Raji (cell line): ENCODE measurements around the gene TMTC3.

ENCODE experiments used
- POLR2A ChIP-seq: IDR thresholded peaks from 2 replicates; pipeline ENCODE4 v1.6.1; 2011; ENCODE audit warnings: low read depth, low read length, control low read depth; ENCODE audit not compliant: insufficient read depth

The TMTC3 gene

DNA sequence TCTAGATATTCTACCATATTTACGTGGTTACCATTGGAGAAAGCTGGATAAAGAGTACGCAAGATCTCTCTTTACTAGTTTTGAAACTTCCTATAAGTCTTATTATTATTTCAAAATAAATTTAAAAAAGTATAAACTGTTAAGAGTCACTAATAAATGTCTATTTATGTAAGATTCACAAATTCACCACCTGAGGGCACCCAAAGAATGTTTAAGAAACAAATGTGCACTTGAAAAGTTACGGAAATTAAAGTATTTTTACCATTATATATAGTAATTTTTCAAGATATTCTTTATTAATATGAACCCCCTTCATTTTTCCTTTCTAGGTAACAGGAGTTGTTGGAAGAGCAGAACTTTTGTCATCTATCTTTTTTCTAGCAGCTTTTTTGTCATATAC lies 11.9 kb downstream of the TMTC3 start:
- no peak for TF ChIP-seq POLR2A

DNA sequence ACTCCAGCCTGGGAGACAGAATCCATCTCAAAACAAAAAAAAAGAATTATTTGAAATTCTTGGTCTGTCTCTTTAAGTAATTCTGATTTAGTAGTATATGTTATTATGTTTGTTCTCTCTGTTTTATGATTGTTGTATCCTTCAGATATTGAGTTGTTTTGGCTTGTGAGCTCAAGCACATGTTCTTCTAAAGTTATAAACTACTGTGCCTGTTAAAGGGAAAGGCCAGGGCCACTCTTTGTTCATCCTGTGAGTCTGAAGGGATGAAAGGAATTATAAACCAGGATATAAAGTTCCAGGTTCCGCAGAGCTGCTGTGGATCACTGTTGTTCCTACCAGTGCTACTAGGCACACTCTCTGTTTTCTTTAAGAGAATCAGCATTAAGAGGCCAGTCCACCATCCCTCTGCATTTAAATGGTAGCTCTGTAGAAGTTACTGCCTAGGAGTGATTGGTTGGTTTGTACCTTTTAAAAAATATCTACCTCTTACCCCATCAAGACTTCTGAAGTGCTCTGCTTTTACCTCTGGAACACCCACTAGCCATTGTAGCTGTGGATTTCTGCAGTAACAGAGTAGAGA lies 14.1 kb downstream of the TMTC3 start:
- TF ChIP-seq POLR2A, result no peak

DNA sequence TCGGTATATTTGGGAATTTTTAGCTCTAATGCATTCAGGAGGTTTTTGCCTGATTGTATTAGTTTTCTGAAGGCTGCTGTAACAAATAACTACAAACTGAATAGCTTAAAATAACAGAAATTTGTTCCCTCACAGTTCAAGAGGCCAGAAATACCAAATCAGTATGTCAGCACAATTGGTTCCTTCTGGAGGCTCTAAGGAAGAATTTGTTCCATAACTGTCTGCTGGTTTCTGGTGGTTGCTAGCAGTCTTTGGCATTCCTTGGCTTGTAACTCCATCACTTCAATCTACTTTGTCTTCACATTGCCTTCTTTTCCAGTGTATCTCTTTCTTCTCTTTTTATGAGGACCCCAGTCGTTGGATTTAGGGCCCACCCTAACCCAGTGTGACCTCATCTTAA lies 21.3 kb downstream of the TMTC3 start:
- no peak for TF ChIP-seq POLR2A

DNA sequence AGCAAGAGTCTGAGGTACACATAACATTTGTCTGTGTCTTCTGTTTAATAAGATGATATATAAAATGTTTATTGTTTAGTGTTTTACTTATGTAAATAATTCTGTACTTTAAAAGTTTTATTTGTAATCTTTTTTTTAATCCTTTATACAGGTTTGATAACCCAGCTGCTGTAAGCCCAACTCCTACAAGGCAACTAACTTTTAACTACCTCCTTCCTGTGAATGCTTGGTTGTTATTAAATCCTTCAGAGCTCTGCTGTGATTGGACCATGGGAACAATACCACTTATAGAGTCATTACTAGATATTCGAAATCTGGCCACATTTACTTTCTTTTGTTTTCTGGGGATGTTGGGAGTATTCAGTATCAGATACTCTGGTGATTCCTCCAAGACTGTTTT lies 24.1 kb downstream of the TMTC3 start:
- no peak for TF ChIP-seq POLR2A

DNA sequence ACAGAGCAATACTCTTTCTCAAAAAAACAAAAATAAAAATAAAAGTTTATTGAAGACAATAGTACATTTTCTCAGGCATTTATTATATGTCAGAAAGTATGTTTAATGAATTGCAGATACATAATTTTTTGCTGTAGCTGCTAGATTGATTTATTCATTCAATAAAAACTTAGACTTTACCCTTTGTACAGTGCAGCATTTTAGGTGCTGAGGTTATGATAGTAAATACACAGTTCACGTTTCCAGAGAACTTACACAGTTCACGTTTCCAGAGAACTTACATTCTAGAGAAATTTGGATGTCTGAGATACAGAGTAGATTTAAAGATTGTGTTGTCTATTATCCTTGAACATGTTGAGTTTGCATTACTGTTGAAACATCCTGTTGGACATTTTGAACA lies 25.3 kb downstream of the TMTC3 start:
- no peak for TF ChIP-seq POLR2A

DNA sequence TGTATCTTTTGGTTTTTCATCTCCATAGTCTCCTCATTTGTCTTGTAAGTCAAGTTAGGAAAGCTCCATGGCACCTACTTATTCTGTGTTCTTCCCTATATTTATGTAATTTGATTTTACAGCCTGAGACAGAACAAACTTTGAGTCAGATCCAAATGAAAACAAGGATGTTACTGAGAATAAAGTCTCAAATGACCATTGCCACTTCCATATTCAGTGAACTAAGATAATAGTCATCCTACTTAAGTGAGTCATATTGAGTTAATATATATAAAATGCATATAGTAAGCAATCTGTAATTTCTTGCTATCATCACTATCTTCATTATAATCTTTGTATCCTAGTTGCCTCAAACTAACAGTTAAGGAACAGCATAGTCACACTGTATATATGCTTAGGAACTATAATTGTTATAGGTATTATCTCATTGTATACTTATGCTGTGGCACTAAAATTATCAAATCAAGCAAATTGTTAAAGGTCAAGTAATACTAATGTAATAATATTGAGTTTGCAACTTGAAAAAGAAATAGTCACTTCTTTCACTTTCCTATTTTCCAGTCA lies 30.8 kb downstream of the TMTC3 start:
- TF ChIP-seq POLR2A, result no peak

DNA sequence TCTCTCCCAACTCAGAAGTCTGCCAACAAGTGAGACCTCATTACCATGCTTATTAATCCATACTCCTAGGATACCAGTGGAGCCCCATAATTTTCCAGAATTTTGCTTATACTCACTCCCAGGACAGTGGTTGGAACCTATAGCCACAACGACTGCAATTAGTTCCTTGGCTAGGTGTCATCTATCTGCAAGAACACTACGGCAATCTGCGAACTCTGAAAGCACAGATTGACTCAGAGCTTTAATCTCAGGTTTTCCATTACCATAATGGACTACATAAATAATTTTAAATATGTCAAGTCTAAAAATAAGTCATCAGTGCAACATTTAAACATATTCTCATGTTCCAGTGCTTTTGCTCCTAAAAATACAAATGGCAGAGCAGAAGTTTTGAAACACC lies 33.4 kb downstream of the TMTC3 start:
- no peak for TF ChIP-seq POLR2A

DNA sequence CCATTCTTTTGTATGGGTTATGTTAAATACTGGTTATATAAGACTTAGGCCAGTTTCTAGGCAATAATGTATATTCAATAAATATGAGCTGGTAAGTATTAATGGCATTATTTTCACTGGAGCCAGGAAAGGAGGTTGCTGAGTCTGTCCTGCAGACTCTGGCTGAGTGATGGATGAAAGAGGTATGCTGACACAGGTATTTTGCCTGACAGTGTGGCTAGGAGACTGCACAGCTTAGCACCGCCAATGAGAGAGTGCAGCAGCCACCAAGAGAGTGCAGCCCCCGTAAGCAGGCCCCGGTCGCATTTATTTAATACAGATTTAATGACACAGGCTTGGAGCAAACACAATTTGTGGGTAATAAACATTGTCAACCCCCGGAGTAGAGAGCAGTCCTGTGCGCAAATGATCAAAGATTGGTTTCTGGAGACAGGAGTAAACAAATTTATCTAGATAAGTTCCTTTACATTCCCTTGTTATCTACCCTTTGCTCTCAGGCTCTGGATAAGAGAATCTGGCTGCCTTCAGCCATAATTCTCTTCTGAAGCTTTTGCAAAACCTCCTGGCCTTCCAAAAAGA lies 37.4 kb downstream of the TMTC3 start:
- no peak for TF ChIP-seq POLR2A

DNA sequence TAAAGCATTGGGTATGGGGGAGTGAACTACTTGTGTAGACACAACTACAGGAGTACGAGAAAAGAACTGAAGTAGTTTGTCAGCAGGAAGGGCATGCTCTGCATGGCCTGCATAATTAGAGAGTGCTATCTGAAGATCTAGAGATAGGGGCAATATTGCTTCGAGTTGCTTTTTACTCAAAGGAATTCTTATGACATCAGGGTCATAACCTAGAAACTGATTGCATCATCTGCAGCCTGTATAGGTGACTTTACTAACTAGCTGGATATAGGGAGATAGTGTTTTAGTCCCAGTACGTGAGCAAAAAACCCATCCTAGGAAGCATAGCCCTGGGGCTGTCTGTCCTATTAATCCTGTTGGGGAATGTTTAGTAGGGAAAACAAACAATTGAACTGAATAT lies 39.8 kb downstream of the TMTC3 start:
- TF ChIP-seq POLR2A, result no peak

DNA sequence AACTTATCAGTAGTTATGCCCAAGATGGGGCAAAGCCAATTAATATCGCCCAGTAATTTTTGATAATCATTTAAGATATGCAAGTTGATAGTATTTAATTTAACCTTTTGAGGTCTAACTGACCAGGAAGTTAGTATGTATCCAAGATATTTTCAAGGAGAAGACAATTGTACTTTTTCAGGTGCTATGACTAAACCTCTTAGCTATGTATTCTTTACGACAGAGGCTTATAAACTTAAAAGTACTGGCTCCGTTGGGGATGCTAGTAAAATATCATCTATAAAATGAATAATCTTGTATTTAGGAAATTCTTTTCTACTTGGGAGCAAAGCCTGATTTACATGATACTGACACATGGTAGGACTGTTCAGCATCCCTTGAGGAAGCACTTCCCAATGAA lies 40.3 kb downstream of the TMTC3 start:
- TF ChIP-seq POLR2A, result no peak

DNA sequence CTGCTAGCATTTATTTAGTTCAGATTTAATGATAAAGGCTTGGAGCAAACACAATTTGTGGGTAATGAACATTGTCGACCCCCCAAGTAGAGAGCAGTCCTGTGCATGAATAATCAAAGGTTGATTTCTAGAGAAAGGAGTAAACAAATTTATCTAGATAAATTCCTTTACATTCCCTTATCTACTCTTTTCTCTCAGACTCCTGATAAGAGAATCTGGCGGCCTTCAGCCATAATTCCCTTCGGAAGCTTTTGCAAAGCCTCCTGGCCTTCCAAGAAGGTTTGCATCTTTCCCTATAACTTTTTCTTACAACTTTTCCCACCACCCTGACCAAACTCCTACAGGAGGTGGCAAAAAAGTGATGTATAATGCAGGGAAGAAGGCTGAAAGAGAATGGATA lies 42.1 kb downstream of the TMTC3 start:
- no peak for TF ChIP-seq POLR2A

DNA sequence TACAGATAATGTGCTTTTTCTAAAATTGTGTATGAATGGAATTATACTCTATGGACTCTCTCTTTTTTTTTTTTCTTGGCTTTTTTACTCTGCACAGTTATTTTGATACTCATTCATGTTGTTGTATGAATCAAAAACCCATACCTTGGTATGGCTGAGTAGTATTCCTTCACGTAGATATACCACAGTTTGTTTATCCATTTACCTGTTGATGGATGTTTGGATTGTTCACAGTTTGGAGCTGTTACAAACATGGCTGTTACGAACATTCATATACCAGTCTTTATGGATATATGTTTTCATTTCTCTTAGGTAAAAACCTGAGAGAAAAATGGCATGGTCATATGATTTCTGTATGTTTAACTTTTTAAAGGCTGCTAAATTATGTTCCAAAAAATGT lies 43.2 kb downstream of the TMTC3 start:
- no peak for TF ChIP-seq POLR2A

DNA sequence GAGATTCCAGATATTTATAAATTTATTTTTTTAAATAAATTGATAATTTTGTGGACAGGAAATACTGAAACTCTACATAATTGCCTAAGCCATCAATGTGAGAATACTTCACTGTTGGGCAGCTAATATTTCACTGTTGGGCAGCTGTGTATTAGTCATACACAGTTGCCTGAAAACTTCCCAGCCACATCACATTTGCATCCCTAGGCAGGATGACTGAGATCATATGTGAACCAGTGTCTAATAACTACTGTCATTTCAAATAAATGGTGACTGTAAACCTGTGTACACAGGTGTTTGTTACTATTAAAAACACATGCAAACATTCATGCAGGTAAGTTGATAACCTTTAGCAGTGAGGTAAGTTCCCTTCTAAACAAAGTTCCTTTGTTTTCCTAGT lies 43.9 kb downstream of the TMTC3 start:
- no peak for TF ChIP-seq POLR2A

DNA sequence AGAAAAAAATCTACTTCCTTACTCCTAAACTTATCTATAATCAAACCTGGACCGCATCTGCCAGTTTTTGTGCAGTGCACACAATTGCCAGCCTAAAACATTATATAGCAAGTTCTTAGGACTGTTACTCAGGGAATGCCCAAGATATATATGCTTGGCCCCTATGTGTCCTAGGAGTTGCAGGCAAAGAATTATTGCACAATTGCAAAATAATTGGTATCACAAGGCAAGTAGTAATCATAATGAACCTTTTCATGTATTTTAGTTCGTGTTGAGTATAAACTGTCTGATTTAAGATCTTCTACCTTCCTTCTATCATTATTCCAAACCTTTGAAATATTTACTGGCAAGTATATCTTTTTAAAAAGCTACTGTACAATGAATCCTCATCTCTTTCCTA lies 45.5 kb downstream of the TMTC3 start:
- no peak for TF ChIP-seq POLR2A

DNA sequence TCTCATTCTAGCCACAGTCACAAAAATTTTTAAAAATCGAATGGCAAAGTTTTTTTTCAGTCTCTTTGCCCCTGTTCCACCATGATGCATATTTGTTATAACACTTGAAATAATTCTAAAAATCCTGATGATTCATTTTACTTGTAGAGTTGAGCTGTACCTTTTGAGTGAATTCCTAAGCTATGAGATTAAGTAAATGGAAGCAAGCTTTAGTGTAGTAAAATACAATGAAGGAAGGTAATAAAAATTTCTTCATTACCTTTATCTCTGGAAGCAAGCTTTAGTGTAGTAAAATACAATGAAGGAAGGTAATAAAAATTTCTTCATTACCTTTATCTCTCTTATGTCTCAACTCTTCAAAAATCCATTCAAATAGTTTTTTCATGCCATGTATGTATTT lies 46.1 kb downstream of the TMTC3 start:
- TF ChIP-seq POLR2A, result no peak

DNA sequence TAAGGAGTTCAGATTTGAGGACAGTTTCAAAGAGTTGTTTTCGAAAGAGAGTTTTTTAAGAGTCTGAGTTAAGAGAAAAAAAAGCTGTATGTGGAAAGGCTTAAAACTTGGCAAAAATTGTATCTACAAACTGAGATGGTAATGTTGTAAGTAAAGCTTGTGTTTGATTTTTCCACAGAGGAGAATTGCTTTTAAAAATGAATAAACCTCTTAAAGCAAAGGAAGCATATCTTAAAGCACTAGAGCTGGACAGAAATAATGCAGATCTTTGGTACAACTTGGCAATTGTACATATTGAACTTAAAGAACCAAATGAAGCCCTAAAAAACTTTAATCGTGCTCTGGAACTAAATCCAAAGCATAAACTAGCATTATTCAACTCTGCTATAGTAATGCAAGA lies 50.3 kb downstream of the TMTC3 start:
- no peak for TF ChIP-seq POLR2A

DNA sequence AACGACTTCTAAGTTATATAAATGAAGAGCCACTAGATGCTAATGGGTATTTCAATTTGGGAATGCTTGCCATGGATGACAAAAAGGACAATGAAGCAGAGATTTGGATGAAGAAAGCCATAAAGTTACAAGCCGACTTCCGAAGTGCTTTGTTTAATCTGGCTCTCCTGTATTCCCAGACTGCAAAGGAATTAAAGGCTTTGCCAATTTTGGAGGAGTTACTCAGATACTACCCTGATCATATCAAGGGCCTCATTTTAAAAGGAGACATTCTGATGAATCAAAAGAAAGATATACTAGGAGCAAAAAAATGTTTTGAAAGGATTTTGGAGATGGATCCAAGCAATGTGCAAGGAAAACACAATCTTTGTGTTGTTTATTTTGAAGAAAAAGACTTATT lies 52.8 kb downstream of the TMTC3 start:
- no peak for TF ChIP-seq POLR2A

DNA sequence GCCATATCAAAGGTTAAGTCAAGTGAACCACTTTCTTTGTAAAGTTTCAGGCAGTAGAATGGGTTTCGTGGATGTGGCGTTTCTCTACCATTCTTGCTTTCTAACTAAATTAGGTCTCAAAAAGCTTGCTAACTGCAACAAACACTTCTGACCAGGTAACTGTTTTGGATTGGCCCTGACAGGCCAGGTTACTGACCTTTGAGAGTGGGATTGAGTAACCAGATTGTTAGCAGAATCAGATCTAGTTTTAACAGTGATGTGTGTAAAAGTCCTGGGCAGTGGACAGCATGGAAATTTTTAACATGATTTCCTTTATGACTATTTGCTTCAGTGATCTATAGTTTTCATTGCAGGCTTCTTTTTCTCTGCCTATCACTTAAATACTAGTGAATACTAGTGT lies 57.9 kb downstream of the TMTC3 start:
- no peak for TF ChIP-seq POLR2A

DNA sequence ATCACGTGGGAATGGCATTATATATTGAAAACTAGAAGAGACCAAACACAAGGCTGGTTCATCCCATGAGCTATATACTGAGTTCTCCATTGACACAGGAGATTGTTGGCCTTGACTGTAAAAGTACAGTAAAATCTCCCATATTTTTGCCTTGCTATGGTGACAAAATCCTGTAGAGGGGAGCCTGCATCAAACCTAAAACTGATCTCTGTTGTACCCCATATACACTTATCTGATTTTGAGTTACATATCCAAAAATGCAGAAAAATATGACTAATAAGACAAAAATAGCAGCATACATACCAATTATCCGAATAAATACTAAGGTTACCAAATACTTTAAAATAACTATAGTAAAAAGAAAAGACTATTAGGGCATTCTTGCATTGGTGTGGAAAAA lies 60.4 kb downstream of the TMTC3 start:
- no peak for TF ChIP-seq POLR2A
